HCT116 (cell line): ENCODE data around the gene DIRAS2.

ENCODE experiments used
- CTCF ChIP-seq, 3 experiments: fragments of 200-600 bp in 1 of 3; sonication (generic) in 1 of 3; IDR thresholded peaks in 2 of 3; conservative IDR thresholded peaks in 1 of 3; 2 replicates each; pipeline ENCODE4 v1.5.1; 2012 to 2017; ENCODE audit warnings: low read depth in 2 of 3, low read length in 2 of 3, antibody characterized with exemption in 1 of 3, borderline replicate concordance in 1 of 3, control low read depth in 1 of 3, mild to moderate bottlenecking in 1 of 3, mixed read lengths in 1 of 3, mixed run types in 1 of 3, moderate library complexity in 1 of 3; ENCODE audit not compliant: insufficient read depth in 1 of 3
- EGR1 ChIP-seq: IDR thresholded peaks from 2 replicates; pipeline ENCODE4 v1.6.1; 2012; ENCODE audit warnings: low read depth
- POLR2A ChIP-seq: IDR thresholded peaks from 2 replicates; pipeline ENCODE4 v1.7.0; 2011; ENCODE audit warnings: borderline replicate concordance; ENCODE audit not compliant: insufficient read depth, insufficient read length; ENCODE audit errors: extremely low read depth
- POLR2AphosphoS5 ChIP-seq: IDR thresholded peaks from 2 replicates; pipeline ENCODE4 v1.6.1; 2011; ENCODE audit warnings: mild to moderate bottlenecking, low read depth, low read length, moderate library complexity
- REST ChIP-seq: IDR thresholded peaks from 2 replicates; pipeline ENCODE4 v1.6.1; 2012; ENCODE audit warnings: low read depth
- SIN3A ChIP-seq: IDR thresholded peaks from 2 replicates; pipeline ENCODE4 v1.6.1; 2012; ENCODE audit warnings: low read depth
- YY1 ChIP-seq: IDR thresholded peaks from 2 replicates; pipeline ENCODE4 v1.6.1; 2011; ENCODE audit warnings: low read length, low read depth, moderate library complexity, mild to moderate bottlenecking; ENCODE audit not compliant: insufficient replicate concordance; ENCODE audit errors: extremely low read depth

- TF ChIP-seq CTCF (IDR thresholded peaks at IDR 0.05 in 2 of 3, conservative IDR thresholded peaks at IDR 0.05 in 1 of 3; ENCODE audit: borderline replicate concordance in 1 of 3, insufficient read depth in 1 of 3, low read depth in 2 of 3, low read length in 2 of 3) (no peak), REST (no peak), POLR2AphosphoS5 (no peak), SIN3A (no peak), POLR2A (no peak), EGR1 (no peak), YY1 (no peak)
Observed at GRCh38 chr9:90659650-90660364, 17.2 kb upstream of the DIRAS2 start.
